GM18861 (cell line): Measurements from ENCODE around the gene TLCD5.

Experiments used
- ATAC-seq: cut with Tn5 transposase; IDR thresholded peaks from one replicate; pipeline ENCODE4 v1.9.1; 2021; ENCODE audit not compliant: unreplicated experiment

Gene TLCD5

DNA sequence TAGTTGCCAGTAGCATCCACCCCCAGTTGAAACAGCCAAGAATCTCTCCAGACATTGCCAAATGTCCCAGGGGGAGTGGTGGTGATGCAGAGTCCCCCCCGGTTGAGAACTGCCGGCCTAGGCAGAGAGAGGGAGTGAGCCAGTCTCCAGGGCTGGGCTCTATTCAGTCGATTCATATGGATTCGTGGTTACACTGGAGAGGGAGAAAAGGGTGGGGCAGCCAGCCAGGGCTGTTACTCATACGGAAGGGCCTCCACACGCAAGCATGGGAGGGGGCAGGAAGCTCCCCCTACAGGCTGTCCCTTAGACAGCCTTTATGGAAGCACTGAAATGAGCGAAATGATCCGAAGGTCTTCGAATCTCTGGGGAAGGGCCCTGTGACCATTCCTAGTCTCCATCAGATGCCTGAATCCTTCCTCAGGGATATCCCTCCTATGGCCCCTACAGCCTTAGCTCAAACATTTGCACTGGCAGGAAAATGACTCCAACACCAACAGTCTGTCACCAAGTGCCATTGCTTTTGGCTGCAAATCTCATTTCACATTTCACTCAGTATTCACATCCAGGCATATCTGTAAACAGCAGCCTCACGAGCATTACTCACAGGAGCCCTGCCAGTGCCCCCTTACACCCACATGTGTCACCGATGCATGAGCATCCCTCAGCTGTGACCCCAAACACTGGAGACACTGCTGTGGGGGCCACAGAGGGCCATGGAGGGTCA lies 18.4 kb upstream of the TLCD5 start:
- ATAC-seq, result no peak

DNA sequence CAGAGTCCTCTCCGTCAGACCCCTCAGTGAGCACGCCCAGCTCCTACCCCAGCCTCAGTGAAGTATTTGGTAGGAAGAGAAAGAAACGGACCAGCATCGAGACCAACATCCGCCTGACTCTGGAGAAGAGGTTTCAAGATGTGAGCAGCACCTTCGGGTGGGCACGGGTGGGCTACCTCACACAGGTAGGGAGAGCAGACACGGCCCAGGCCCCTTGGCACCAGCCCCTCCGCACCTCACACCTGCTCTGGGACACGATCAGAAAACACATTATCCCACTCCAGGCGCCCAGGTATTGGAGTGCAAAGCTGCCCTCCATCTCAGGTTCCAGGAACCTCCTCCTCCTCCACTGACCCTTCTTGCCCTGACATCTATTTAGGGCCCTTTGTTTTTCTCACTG lies 17.6 kb upstream of the TLCD5 start:
- ATAC-seq, result no peak

- ATAC-seq, result no peak
Measured at GRCh38 chr11:120308081-120308480, 17.0 kb upstream of the TLCD5 start.

DNA sequence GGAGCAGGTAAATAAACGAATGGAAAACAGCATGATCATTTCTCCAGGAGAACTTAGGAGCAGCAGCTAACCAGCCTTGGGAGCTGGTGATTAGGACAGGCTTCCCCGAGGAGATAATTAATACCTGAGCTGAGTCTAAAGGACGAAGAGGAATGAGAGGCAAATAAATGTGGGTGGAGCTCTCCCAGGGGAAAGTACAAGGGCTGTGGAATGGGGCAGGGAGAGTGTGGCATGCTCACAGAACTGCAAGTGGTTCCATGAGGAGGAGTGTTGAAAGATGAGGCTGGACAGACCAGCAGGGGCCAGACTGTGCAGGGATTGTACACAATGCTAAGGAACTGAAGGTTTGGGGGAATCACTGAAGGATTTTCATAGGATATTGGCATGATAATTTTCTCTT lies 14.2 kb upstream of the TLCD5 start:
- ATAC-seq, result no peak

DNA sequence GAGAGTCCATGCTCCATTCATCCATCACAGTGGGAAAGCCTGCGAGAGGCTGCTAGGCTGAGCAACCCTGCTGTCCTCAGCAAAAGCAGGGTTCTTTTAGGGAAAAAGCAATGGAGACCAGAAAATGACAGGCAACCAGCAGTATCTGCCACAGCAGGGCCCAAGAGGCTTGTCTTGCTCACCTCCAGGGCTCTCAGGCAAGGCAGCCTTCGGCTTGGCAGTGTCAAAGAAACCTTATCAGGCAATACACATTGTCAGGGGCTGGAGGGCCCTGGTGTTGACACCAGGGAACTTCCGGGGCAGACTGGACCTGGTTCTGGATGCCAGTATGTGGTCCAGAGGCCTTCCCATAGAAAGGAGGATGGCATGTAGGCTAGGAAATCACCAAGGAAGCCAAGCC lies 10.2 kb upstream of the TLCD5 start:
- ATAC-seq, result no peak

GRCh38 chr11:120316880-120317688 lies 8.0 kb upstream of the TLCD5 start:
- no peak for ATAC-seq

GRCh38 chr11:120317689-120318480 lies 7.2 kb upstream of the TLCD5 start:
- no peak for ATAC-seq

- ATAC-seq, result no peak
Measured at GRCh38 chr11:120318906-120319305, 6.2 kb upstream of the TLCD5 start.

- no peak for ATAC-seq
Measured at GRCh38 chr11:120326228-120326627, 1.1 kb downstream of the TLCD5 start.

- no peak for ATAC-seq
Measured at GRCh38 chr11:120326845-120327281, 1.8 kb downstream of the TLCD5 start.

GRCh38 chr11:120327311-120327710 lies 2.2 kb downstream of the TLCD5 start:
- ATAC-seq, result no peak

DNA sequence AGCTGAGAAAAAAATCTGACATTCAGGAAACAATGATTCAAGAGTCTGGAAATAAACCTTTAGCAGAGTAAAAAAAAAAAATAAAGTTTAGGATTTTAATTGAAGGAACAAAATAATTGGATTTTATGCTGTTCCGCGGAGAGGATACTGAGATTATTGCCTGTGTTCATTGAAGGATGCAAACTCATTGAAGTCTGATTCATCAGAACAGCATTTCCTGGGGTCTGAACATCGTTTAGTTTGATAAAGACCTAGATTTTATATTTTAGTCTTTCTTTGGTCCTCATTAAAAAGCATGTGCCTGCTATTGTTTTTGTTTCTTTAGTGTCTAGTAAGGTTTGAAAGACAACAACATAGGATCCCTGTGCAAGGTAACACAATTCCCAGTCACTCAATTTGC lies 4.5 kb downstream of the TLCD5 start:
- no peak for ATAC-seq

DNA sequence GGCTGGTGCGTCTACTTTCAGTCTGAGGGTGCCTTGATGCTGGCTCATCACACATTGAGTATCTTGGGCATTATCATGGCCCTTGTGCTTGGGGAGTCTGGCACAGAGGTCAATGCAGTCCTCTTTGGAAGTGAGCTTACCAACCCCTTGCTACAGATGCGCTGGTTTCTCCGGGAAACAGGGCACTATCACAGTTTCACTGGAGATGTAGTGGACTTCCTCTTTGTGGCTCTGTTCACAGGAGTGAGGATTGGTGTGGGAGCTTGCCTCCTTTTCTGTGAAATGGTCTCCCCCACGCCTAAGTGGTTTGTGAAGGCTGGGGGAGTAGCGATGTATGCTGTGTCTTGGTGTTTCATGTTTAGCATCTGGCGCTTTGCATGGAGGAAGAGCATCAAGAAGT lies 4.9 kb downstream of the TLCD5 start:
- no peak for ATAC-seq

DNA sequence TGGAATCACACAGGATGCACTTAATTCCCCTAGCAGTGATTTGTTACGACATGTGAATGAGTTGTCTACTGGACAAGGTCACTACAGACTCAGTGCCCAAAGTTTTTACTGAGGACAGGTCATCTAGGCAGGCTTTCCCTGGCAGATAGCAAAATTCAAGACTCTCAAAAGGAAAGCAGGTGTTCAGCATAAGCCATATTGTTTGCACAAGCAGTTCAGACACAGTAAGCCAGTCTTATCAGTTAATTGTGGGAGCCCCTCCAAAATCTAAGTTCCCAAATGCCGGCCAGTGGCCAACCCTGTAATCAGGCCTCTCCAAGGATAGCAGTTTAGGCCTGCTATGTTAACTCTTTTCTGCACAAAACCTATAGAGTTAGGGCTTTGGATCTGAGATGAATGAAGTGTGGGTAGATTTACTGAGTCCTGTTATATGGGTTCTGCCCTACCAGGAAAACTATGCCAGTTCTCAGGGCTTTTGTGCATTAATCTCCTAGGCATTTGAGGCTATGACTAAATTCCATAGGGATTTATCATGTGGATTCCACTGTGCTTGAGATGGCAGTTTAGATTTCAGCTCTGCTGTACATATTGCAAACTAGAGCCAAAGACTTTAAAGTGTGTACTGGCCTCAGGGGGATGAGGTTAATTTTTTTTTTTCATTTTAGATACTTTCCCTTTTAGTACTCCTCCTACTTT lies 6.3 kb downstream of the TLCD5 start:
- ATAC-seq, result no peak

- ATAC-seq, result no peak
Measured at GRCh38 chr11:120332822-120333716, 8.0 kb downstream of the TLCD5 start.

GRCh38 chr11:120333801-120334200 lies 8.7 kb downstream of the TLCD5 start:
- no peak for ATAC-seq

DNA sequence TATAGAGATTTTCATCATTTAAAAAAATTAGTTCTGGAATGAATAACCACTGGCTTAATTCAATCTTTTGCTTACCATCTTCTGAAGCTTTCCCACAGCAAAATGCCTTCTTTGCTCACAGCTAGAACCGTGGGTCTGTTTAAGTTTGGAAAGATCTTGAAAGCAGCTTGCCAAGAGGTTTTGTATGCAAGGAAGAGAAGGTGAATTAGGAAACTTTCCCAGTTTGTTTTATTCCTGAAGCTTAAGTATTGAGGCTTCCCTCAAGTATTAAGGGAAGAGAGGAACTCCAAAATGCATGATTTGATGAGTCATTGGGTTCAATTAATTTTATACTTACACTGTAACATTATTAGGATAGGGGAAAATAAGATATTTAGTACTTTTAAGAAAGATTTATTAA lies 9.2 kb downstream of the TLCD5 start:
- ATAC-seq, result no peak

- ATAC-seq, result peak; percentile 33
Measured at GRCh38 chr11:120334894-120335462, 9.9 kb downstream of the TLCD5 start.

GRCh38 chr11:120335556-120335907 lies 10.4 kb downstream of the TLCD5 start:
- ATAC-seq, result peak; percentile 6
